HG03442 (cell line): ENCODE data around the gene RNF113A.
"Not testable (repeated sequence)": the region's sequence is repeated elsewhere in the genome, so short reads cannot be mapped to it uniquely, and the experiment has no call there.

Experiments
- ATAC-seq: cut with Tn5 transposase; IDR thresholded peaks from one replicate; pipeline ENCODE4 v1.9.1; 2021; ENCODE audit warnings: mild to moderate bottlenecking, moderate library complexity; ENCODE audit not compliant: unreplicated experiment

The RNF113A gene

DNA sequence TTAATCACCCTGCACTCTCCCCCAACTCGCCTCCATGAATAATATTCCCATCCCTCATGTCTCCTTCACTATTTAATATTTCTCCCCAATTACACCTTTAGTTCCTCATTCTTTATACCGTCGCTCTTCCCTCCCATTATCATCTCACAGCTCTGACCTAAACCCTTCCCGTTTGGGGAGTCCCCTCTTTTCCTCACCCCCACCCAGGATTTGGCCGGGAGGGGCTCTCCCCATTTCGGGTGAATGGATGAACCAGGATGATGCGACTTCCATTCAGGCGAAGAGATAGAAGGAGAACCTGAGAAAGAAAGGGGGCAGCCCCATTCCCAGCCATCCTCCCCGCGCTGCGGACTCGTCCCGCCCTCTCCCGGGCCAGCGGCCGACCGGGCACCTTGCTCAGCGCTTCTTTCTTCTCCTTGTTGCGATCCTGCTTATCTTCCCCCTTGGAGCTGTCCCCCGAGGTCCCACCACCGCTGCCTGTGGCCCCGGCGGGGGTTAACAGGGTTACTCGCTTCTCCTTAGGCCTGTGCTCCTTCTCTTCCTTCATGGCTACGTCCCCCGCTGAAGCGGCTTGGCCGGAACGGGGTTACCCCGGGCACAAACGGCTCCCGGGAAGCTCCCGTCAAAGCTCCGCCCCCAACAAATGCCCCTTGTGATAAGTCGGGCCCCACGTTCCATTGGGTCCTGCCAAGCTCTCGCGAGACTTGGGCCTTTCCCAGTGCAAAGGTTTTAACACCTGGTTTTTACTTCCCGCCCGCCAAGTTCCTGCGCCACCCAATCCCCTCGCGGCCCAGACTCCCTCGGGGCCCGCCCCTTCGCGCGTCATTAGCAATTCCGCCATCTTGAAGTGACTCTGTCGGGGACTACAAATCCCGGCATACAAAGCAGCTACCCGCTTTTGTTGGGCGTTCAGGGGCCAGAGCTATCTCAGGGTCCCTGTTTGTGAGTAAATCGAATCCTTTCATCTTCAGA, 18.9 kb downstream of the RNF113A start, which contains the start of gene UPF3B:
Gene UPF3B, minus strand, starts transcription at position 582 of the 972 bp plus-strand sequence. Its CDS starts 35 bp downstream, at position 547.
- ATAC-seq = peak; percentile 97

DNA sequence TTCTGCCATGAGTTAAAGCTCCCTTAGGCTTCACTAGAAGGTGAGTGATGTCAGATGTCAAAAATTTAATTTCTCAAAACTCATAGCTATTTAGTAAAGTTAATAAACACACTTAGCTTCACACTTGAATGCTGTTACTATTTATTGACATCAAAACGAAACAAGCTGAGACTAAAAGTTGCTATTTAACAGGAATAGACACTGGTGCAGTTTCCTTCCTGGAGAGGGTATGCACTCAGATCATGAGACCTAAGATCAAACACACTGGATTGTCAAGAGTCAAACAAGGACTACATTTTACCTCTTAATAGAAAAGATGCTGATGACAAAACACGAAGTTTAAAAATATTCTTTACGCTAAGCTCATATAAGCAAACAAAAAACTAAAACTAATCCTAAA, 37.6 kb downstream of the RNF113A start:
- ATAC-seq = no peak

DNA sequence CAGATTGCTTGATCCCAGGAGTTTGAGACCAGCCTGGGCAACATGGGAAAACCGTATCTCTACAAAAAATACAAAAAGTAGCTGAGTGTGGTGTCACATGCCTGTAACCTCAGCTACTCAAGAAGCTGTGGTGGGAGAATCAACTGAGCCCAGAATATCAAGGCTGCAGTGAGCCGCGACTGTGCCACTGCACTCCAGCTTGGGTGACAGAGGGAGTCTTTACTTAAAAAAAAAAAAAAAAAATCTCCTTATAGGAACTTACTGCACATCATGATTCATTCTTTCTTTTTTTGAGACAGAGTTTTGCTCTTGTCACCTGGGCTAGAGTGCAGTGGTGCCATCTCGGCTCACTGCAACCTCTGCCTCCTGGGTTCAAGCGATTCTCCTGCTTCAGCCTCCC, 43.1 kb downstream of the RNF113A start:
- no peak for ATAC-seq

DNA sequence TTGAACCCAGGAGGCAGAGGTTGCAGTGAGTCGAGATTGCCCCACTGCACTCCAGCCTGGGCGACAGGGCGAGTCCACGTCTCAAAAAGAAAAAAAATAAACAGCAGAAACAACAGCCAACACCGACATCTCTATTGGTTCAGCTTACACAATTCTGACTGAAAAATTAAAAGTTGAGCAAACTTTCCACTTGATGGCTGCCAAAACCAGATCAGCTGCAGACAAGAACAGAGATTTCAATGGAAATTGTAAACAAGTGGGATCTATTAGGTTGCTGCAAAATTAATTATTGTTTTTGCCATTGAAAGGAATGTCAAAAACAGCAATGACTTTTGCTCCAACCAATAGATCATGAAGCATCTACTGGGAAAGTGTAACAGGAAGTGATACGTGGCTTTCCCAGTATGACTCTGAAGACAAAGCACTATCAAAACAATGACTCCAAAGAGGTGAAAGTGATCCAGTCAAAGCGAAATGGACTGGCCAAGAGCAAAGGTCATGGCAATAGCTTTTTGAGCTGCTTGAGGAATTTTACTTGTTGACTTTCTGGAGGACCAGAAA, 45.1 kb downstream of the RNF113A start:
- ATAC-seq = no peak

DNA sequence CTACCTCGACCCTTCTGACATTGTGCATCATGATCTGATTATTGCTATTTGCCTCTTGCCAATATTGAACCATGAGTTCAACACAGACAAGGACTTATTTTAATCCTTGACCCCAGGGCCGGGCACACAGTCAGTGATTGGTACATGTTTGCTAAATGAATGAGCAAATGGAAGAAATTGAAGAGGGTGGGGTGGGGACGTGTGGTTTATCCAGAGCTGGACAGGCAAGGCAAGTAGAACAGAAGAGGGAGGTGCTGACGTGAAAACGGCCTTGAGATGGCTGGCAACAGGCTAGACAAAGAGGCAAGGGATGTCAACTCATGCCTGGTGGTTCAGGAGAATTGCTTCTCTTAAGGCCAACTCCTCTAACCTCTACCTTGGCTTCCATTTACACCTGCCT, 47.3 kb downstream of the RNF113A start:
- ATAC-seq = not testable (repeated sequence)

DNA sequence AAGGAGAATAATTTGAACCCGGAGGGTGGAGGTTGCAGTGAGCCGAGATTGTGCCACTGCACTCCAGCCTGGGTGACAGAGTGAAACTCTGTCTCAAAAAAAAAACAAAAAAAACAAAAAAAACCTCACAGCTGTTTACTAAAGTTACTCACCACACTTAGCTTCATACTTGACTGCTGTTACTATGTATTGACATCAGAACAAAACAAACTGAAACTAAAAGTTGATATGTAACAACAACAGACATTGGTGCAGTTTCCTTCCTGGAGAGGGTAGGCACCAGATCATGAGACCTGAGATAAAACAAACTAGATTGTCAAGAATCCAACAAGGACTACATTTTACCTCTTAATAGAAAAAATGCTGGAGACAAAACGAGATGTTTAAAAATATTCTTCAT, 49.8 kb downstream of the RNF113A start:
- ATAC-seq = peak; percentile 98
